HG03521 (cell line): ENCODE measurements around the gene NPDC1.

ENCODE experiments used
- ATAC-seq: cut with Tn5 transposase; IDR thresholded peaks from one replicate; pipeline ENCODE4 v1.9.1; 2021; ENCODE audit warnings: mild to moderate bottlenecking, moderate library complexity; ENCODE audit not compliant: unreplicated experiment

Gene NPDC1

DNA sequence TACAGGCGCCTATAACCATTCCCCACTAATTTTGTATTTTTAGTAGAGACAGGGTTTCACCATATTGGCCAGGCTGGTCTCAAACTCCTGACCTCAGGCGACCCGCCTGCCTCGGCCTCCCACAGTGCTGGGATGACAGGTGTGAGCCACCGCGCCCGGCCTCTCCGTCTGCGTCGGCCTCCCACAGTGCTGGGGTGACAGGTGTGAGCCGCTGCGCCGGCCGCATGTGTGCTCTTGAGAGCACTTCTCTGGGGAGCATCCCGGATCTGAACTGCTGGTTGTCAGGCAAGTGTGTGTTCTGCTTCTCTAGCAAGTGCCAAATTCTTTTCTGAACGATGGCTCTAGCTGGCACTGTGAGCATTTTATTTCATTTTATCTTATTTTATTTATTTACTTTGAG lies 11.6 kb upstream of the NPDC1 start:
- ATAC-seq, result no peak

DNA sequence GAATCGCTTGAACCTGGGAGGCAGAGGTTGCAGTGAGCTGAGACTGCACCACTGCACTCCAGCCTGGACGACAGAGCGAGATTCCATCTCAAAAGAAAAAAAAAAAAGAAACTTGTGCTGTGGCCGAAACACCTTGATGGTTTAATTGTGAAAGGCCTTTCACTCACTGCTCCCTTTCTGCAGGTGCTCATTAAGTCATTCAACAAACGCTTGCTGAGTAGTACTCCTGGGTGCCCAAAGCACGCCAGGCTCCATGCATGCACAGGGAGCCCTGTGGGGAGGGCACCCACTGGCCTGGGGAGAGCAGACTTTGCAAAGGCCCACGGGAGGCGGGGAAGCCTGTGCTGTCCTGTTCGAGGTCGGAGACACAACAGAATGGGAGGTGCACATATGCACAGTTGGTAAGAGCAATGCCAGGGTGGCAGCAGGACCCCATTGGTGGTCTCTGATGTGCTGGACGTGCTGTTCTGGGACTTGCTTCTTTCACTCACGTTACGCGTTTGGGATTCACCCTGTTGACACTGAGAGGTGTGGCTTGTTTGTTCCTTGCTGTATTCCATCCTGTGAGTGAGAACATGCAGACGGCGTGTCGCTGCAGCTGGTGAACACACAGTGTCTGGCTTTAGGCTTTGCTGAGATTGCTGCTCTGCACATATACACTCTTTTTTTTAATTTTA lies 10.9 kb upstream of the NPDC1 start:
- no peak for ATAC-seq

DNA sequence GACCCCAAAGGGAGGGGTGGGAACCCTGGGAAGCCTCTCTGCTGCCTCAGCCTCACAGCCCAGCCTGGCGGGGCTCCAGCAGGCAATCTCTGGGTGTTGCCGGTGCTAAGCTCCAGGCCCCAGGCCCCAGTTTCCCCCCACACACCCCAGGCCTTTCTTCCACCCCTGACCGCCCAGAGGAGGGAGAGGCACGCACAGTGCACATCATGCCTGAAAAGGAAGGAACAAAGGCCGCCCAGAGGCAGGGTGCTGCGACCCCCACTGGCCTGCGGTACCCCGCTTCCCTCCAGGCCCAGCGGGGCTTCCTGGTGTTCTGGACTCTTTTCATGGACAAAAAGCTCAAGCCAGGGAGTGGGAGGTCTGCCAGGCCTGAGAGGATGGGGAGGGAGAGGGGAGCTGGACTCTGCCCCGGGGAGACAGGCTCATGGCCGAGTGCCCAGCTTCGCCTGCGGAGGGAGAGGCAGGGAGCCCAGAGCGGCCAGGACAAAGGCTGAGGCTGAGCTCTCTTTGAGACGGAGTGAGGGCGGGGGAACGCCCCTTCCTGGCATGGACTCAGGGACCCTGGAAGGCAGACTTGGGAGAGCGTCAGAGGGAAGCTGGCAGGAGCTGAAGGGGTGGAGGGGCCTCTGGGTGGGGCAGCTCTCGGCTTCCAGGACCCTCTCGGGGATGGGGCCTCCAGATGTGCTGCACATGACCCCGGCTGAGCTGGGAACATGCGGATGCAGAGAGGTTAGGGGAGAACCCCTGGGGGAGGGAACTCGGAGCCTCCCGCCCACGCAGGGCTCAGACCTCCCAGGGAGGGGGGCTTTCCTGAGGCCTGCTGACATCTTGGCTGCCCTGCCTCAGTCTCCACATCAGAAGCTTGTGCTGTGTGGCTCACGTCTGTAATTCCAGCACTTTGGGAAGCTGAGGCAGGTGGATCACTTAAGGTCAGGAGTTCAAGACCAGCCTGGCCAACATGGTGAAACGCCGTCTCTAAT lies 9.7 kb upstream of the NPDC1 start:
- ATAC-seq, result no peak

DNA sequence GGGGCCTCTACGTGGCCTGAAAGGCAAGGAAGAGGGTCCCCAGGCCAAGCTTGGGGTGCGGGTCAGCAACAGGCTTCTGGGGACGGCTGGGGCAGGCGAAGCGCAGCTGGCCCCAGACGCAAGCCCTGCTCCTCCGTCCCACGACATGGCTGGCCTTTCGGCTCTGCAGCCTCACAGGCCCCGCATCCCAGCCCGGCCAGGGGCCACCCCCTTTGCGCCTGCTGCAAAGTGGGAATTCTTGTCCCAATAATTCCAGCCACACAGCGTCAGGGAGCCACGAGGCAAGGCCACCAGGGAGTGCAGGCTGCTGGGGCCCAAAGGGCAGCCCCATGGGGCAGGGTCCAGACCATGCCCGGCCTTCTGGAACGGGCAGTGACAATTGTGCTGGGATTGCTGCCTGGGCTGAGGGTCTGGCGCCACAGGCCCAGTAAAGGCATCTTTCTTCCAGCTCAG lies 9.0 kb upstream of the NPDC1 start:
- no peak for ATAC-seq

DNA sequence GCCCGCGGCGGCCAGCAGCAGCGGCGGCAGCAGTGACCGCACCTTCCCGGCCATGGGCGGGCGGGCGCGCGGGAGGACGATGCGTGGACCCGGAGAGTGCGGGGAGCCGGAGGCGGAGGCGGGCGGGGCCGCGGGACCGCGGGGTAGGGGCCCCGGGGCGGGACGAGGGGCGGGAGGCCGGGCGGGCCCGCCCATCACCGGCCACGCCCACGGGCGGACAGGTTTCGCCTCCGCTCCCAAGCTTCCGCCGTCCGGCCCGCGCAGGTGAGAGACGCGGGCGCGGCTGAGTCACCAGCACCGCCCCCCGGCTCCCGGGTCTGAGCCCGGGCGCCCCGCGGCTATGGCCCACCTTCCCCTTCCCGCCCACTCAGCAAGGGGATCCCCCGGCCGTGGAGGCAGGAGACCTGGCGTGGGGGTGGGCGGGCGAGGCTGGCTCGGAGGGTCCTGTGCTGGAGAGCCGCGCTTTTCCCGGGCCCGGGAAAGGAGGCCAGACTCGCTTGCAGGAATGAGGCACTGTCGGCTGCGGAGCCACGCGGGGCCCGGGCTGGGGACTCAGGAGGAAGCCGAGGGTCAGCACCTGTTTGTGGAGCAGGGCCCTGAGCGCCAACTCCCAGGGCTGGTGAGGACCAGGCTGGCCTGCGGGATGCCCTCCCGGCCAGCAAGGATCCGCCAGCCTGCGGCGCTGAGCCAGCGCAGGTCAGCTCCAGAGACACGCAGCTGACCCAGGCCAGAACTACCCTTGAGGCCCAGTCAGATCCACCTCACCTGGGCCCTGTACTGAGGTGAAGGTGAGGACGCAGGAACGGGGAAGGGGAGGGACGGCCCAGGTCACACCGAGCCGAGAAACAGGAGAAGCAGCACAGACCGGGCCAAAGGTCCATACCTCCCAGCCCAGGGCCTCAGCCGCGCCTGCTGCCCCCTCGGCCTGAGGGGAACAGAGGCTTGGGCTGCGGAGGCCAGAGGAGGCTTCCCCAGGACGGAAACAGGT lies 8.3 kb upstream of the NPDC1 start, which contains the start of gene ENTPD2:
ENTPD2 (minus strand) TSS at position 118 of the 988 bp plus-strand sequence; CDS start at position 54, 64 bp downstream.
- no peak for ATAC-seq

DNA sequence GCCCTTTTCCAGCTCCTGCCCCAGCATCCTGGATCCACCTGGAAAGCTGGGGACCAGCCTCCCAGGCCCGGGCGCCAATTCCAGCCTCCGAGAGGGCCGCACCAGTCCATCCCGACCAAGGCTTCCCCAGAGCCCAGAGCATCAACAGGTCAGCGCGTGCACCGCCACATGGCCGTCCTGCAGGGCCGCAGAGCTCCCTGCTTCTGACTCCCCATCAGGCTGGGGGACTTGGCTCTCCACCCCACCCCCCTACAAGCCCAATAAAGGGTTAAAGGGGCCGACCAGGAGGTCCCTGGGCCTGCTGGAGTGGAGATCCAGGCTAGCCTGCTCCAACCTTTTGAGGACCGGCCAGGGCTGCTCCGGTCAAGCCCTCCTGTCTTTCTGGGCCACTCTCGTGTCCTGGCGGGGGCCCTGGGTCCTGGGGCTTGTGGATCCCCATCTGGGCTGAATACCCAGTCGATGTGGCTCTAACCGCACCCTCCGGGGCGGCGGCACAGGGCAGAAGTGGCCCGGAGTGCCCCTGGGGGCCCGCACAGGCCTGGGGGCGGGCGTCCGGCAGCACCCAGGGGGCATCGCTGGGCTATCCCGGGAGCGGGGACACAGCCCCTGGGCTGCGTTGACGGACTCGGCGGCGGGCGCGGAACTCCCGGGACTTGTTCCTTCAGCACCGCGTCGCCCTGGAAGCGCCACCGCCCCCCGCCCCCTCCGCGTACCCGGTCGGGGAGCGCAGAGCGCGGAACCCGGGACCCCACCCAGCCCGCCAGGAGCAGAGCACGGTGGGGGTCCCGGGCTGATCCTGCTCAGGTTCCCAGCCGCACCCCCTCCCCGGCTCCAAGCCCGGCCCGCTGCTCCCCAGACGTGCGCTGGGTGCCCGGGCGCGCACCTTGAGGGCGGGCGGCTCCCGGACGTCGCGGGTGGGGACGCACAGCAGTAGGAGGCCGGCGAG lies 7.3 kb upstream of the NPDC1 start:
- ATAC-seq, result no peak

DNA sequence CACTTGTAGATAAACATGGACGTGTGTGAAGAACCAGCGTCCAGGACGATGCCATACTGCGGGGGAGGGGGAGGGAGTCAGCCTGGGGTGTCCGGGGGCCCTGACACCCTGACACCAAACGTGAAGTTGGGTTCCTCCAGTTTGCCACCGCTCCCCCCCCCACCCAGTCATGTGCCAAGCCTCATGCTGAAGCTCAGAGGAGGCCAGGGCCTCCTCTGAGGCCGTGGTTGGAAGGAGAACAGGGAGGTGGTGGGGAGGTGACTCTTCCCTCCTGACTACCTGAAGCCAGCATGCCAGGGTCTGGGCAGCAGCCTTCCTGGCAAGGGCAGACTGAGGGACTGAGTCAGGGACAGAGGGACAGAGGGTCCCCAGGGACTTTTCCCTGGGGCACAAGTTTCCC lies 6.3 kb upstream of the NPDC1 start:
- ATAC-seq, result no peak

DNA sequence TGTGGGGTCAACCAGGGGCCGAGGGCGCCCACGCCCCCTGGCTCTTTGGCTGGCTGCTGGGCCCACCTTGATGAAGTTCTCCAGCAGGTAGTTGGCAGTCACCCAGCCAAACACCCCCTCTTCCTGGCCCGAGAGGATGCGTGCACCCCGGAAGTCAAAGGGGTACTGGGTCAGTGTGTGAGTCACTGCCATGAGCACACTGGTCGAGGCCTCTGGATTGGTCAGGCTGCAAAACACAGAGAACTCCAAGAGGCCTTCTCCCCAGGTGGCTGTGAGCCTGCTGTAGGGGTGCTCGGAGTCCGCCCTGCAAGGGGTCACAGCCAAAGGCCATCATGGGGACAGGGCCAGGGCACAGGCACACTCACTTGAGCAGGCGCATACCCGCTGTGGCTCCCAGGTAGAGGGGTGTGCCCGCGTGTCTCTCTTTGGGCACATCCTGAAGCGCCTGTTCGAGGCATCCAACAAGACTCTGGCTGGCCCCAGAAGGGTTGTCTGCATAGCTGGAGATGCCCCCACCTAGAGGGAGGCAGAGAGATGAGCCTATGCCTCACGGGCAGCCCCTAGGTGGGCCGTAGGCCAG lies 5.3 kb upstream of the NPDC1 start:
- no peak for ATAC-seq

DNA sequence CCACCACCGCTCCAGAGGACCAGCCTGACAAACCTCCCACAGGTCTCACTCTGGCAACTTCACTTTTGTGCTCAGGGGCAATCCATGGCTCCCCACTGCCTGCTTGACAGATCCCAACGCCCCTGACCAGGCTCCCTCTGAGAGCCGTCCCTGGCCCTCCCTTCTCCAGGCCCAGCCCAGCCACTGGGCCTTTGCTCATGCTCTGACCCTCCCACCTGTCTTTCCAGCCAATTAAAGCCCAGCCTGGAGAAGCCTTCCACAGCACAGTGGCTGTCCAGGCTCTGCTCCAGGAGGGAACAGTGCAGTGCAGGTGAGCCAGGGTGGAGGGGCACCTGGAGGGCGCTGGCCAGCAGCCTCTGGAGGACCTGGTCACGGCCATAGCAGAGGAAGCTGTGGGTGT lies 4.6 kb upstream of the NPDC1 start:
- ATAC-seq, result no peak

DNA sequence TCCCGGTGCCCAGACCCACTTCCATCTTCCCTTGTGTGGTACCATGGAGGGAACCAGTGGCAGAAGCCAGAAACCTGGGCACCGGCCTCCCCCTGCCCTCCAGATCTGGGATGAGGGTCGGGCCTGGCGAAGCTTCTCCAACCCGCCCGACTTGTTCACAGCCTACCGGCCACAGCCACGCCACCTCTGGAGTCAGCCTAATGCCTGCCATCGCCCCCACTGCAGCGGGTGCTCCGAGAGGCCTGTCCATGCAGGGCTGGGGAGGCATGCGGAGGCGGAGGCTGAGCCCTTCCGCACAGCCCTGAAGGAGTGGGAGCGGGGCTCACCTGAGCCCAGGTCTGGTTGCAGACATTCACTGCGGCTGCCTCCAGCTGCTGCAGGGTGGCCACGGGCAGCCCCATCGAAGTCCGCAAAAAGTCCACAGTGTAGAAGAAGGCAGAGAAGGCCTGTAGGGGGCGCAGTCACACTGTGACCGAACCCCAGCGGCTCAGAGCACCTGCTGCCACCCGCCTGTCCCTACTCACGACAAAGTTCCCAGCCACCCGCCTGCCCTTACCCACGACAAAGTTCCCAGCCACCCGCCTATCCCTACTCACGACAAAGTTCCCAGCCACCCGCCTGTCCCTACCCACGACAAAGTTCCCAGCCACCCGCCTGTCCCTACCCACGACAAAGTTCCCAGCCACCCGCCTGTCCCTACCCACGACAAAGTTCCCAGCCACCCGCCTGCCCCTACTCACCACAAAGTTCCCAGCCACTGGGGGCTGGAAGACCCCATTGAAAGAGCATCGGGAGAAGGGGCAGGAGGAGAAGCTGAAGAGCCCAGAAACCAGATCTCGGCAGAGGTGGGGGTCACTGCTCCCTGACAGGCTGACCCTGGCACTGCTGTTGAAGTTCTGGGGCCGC lies 3.8 kb upstream of the NPDC1 start:
- ATAC-seq, result no peak

DNA sequence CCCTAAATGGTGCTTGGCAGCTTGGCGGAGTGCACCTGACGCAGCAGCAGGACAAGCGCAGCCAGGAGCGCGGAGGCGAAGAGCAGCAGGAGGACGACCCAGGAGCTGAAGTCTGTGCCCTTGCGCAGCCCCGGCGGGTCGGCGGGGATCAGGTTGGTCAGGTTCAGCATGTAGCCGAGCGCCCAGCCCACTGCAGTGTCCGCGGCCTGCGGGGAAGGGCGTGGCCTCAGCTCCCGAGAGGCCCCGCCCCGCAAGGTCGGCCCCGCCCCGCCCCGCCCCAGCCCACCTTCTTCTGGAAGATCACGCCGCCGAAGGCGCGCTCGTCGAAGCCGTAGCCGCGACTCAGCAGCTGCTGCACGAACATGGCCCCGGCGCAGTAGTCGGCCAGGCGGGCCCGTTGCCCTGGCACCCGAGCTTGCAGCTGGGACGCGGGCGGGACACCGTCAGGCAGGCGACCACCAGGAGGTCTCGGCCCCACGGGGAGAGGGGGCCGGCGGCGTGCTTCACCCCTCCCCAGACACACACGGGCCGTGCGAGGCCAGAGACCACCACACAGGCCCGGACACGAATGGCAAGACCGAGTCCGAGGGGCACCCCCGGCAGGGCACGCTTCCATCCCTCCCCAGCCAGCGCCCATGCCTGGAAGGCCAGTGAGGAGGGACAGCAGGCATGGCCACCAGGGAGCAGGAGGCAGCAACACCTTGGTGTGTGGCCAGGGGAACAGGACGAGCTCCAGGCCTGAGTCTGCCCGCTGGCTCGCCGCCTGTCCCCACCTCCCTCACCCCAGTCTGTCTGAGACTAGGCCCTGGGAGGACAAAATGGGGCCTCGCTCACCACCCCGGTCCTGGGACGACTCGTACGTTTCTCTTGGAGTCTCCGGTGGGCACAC lies 2.9 kb upstream of the NPDC1 start:
- no peak for ATAC-seq

DNA sequence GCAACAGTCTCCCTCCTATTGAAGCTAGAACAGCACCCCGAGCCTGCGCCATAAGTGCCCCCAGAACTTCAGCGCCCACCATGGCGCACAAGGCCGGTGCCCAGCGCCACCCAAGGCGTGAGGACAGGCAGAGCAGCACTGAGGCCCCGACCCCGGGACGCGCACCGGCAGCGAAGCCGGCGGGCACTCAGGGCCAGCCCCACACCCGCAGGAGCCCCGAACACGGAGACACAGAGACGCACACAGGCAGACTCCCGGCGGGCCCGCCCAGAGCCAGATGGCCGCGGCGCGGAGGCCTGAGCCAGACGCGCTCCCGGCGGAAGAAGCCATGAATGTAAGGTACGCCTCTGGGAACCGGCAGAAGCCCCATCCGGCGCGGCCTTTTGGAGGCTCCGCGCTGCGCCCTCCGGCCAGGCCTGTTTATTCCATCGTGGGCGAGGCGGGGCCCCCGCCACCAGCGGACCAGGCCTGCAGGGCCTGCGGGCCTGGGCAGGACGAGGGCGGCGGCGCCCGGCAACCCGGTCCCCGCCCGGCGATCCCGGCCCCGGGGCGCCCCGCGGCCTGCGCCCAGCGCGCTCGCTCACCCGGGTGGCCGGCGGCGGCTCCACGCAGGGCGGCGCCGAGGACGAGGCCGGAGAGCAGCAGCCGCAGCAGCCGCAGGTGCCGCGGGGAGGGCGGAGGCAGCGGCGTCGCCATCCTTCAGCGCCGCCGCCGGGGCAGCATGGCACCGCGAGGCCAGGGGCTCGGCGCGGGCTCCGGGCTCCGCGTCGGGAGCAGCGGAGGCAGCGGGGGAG lies 486 bp downstream of the NPDC1 start:
- ATAC-seq, result no peak

DNA sequence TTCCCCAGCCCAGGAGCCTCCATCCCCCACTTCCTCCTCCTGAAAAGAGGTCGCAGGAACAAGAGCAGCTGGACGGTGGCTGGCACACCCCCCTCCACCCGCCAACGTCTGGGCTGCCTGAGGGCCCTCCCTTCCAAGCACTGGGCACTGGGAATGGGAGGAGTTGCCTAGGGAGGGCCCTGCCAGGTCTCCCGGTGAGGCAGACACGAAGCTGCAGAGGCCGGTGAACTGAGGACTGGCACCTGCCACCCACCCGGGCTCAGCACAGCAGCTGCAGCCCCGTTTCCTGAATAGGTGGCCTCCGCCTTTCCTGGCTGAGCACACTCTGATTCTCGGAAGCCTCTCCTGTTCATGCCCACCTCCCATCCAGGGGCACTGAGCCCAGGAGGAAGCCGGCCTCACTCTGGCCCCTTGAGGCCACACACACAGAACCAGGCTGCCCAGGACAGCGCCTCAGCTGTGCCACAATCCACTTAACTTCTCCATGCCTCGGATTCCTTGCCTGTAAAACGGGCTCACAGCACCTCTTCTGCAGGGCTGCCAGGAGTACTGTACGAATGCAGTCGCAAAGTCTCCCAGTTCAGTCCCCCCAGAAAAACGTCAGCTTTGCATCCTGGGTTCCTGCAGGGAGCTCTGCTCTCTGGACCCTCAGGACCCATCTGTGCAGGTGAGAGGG lies 1.3 kb downstream of the NPDC1 start:
- ATAC-seq, result no peak

DNA sequence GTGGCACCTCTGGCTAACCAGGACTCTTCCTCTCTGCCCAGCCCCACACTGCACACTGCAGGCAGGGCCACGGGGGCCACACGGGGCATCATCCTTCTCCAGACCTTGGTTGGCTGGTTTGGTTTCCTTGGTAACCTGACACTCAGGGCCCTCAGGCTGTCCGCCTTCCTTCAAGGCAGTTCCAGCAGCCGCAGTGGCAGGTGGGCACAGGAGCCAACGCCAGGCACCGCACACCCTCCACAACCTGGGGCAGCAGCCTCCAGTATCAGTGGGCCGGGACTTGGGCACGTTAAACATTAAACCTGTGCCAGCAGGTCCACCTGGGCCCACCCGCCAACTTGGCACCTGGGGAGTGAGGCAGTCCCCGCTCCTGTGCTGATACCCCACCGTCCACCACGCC lies 1.9 kb downstream of the NPDC1 start:
- ATAC-seq, result no peak

DNA sequence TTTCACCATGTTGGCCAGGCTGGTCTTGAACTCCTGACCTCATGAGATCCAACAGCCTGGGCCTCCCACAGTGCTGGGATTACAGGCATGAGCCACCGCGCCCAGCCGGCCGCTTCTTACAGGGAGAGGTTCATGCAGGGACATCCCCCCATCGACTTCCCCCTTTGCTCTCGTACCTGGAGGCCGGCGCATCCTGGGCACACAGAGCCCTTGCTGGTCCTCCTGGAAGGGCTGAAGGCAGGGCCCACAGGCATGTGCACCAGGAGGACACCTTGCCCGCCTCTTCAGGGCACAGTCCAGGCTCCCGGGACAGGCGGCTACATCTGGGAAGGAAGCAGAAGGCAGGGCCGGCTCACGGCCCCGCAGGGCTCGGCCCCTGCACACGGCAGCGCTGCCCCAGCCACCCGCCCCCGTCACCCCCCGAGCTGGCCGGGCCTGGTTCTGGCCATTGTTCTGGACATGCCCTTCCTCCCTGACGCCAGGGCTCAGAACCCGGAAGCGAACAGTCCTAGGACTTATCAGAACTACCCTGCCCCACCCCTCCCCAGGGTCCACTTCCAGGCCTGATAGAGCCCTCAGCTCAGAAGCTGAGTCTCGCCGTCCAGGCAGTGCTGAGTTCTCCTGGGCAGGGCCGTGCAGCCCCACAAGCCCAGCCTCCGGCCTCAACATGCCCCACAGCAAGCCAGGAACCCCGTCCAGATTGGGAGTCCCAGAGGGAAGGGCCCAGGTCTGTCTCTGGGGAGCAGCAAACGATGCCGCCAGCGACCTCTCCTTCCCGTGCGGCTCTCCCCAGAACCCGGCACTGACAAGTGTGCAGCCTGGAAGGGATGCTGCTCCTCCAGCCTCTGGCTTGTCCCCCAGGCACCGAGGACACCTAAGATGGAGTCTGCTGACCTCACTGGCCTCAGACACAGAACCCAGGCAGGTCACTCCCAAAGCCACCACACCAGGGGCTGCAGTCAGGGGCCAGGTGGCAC lies 2.9 kb downstream of the NPDC1 start:
- no peak for ATAC-seq
